GM10266 (cell line): ENCODE measurements around the gene PPP1R18.

Experiments used
- DNase-seq: peaks from one replicate; pipeline ENCODE4 v3.0.0; 2012; ENCODE audit errors: extremely low spot score
- TF ChIP-seq, protein P1 (sequence below): IDR thresholded peaks from 2 replicates; pipeline ENCODE4 v1.5.1; 2012; ENCODE audit warnings: mild to moderate bottlenecking, low read depth; ENCODE audit not compliant: control insufficient read depth, insufficient read depth; ENCODE audit errors: missing control alignments

Gene PPP1R18

DNA sequence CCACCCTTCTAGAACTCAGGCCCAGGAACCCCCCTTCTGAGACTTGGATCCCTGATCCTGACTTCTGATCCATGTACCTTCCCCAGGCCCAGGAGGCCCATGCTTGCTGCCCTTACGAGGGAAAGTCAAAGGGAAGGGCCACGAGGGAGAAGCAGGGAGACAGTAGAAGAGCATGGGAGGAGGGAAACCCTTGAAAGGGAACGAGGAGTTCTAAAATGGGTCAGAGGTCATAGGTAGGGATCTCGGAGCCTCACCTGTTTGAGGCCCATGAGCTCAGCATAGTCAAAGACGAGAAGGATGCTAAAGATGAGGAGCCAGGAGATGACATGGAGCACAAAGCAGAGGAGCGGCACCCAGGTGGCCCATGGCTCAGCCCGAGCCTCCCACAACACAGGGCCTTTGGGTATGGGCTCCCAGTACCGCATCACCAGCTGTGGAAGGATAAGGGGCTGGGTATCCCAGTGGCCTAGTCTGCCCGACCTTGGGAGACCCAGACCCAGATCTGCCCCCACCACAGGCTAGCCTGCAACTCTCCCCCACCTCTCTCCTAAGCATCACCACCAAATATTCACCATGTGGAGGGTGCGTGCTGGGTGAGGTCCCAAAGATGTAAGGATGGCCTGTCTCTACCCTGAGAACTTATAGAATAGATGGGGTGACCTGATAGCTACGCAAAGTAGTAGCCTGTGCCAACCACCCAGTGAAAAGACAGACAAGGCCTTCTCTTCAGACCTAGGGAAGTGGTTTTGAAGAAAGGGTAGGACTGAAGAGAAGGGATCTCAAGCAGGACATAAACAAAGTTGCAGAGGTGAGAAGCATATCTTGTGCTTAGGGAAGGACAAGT lies 2.8 kb upstream of the PPP1R18 start:
- DNase-seq, result no peak
- TF ChIP-seq, protein P1, sequence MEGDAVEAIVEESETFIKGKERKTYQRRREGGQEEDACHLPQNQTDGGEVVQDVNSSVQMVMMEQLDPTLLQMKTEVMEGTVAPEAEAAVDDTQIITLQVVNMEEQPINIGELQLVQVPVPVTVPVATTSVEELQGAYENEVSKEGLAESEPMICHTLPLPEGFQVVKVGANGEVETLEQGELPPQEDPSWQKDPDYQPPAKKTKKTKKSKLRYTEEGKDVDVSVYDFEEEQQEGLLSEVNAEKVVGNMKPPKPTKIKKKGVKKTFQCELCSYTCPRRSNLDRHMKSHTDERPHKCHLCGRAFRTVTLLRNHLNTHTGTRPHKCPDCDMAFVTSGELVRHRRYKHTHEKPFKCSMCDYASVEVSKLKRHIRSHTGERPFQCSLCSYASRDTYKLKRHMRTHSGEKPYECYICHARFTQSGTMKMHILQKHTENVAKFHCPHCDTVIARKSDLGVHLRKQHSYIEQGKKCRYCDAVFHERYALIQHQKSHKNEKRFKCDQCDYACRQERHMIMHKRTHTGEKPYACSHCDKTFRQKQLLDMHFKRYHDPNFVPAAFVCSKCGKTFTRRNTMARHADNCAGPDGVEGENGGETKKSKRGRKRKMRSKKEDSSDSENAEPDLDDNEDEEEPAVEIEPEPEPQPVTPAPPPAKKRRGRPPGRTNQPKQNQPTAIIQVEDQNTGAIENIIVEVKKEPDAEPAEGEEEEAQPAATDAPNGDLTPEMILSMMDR, result no peak

DNA sequence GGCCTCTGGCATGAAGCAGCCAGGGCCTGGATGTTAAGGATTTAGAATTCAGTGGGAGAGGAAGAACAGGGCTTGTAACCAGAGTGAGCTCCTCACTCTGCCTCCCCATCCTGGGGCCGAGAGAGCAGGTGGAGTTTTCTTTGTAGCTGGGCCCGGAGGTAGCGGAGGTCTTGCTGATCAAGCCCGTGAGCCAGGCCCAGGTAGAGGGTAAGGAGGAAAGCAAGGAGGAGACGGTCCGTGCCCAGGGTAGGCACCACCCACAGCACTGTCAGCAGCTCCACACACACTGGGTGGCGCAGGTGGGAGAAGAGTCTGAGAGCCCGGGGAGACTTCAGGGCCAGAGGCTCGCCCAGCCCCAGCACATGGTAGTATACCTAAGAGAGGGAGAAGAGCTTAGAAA lies 2.1 kb upstream of the PPP1R18 start:
- TF ChIP-seq, protein P1, result peak; percentile 52
- DNase-seq, result no peak

DNA sequence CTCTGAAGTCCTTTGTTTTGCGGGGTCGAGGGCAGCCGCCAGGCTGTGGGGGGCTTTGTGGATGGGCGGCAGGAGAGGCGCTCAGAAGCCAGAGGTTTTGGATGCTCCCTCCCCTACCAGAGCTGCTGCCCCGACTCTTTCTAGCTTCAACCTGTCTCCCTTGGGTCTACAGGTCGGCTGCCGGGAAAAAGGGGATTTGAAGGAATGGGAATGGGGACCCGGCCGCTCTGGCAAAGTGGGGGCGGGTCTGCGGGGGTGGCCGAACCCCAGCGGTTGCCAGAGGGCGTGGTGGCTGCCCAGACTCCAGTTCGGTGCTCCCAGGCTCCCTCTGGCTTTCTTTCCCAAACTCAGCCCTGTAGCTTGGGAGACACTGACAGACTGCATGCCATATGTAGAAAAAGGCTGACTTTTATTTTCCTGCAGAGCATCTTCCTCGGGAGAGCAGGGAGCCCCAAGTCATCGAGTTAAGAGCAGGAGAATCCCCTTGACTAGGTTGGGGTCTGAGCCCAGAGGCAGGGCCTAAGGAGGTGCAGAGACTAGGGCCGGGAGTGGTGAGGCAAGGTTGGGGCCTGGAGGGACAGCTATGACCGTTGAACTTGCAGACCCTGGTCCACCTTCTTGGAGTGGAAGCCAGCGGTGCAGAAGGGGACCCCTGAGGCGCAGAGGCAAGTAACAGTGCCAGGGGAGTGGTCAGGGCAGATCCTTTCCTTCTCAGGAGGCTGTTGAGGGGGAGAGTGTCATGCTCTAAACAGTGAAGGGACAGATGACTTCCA lies 1.4 kb upstream of the PPP1R18 start:
- TF ChIP-seq, protein P1, result no peak
- no peak for DNase-seq

DNA sequence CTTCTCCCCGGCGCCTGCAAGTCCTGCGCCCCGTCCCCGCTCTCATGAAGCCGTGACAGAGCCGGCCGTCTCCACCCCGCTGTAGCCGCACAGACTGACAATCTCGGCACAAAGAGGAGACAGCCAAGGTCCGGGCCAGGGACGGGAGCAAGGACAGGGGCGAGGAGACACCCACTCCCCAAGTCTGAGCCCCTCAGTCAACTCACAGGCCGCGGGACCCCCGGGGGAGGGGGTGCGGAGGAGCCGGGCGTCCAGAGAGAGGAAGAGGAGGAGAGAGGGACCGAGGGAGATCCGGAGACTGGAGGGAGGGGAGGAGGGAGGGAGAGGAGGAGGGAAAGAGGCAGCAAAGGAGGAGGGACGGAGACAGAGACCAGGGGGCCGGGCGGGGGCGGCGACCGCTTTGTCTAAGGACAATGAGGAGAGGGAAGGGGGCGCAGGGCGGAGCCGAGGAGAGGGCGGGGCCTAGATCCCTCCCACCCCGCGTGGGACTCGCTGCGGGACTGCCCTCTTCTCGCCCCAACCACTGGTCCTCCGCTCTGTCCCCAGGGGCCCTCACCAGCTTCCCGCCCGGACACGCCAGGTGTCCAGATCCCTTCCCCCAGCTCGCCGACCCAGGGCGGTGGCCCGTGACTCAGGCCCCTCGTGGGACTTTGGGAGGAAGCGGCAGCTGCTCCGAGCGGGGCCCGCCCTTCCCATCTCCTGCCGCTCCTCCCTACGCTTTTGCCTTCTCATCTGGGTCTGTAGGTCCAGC lies 638 bp upstream of the PPP1R18 start:
- peak; percentile 89 for DNase-seq
- TF ChIP-seq, protein P1, result no peak

DNA sequence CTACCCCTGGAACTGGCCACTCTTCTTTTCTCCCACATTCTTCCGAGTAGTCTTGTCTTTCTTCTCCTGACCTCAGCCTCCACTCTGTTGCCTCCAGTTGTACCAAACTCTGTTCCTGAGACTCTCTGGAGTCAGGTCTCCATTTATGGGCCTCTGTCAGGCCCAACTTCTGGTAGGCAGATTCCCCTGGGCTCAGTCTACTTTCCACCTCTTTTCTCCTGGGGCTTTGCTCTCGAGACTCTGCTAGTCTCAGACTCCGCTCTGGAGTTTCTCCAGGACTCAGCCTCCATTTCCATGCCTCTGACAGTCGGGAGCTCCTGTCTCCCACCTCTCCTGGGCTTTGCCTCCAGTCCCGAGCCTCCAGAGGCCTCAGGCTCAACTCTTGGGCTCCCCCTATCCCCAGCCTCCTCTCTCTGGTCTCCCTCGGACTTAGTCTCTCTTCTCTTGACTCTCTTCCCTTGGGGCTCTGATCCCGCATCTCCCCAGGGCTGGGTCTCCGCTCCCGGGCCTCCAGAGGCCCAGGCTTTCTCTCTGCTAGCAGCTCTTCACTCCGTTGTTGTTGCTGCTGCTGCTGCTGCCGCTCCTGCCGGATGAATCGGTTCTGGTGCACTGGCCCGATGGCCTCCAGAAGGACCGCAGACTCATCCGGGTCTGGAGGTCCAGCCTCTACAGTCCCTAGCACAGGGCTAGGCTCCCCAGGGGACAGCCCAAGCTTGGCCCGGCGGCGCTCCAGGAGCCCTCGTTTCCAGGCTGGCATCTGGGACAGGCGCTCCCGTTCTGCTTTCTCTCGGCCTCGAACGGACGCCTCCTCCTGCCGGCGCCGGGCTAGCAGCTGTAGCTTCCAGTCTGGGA lies 1.1 kb downstream of the PPP1R18 start:
- TF ChIP-seq, protein P1, result peak; percentile 50
- no peak for DNase-seq

DNA sequence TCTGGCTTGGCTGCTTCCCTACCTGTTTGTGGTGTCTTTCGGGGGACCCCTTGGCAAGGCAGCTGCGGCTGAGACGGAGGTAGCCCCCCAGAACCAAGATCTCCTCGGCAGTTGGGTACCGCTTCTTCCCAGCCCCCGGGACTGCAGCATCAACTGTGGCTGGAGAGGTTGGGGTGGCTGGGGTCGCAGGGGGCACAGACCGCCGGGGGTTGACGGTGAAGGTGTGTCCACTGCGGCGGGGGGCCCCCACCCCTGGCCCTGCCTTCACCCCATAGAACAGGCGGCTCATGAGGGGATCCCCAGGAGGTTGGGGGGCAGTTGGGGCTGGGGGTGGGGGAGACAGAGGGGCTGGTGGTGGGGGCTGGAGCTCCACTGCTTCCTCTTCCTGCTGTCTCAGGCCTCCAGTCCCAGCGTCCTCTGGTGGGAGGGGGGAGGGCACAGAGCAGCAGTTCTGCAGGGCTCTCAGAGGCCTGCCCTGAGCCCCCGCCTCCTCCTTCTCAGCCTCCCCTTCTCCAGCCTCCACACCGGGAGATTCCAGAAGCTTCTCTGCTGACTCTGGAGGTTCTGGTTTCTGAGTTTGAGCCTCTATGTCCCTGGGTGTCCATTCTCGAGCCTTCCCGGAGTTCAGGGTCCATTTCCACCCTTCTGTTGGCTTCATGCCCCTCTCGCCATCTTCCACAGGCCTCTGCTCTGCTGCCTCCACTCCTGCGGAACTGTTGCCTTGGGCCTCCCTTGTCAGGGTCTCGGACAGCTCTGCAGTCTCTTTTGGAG lies 1.9 kb downstream of the PPP1R18 start:
- DNase-seq, result peak; percentile 68
- TF ChIP-seq, protein P1, result no peak
